GM21360 (cell line): Measurements from ENCODE around the gene RAB5A.
"Not testable (repeated sequence)": the region's sequence is repeated elsewhere in the genome, so short reads cannot be mapped to it uniquely, and the experiment has no call there.

Source experiments
- ATAC-seq: cut with Tn5 transposase; IDR thresholded peaks from one replicate; pipeline ENCODE4 v1.9.1; 2021; ENCODE audit warnings: mild to moderate bottlenecking, moderate library complexity; ENCODE audit not compliant: unreplicated experiment

The RAB5A gene

GRCh38 chr3:19947549-19948225 lies 790 bp downstream of the RAB5A start:
- ATAC-seq, result peak; percentile 15

- ATAC-seq, result no peak
Measured at GRCh38 chr3:19948226-19948591, 1.3 kb downstream of the RAB5A start.

DNA sequence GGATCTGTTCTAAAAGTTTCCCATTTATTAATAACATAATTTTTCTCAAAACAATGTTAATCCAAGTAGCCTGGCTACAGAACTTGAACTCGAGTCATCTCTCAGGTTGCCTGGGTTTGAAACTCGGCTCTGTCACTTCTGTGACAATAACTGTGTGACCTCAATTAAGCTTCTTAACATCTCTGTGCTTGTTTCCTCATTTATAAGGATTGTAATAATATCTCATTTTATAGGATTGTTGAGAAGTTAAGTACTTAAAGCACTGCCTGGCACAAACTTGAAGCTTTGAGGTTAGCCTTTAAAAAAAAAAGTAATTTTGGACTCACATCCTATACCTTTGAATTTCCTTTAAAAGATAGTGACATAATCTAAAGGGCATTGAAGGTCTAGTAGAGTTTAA lies 3.4 kb downstream of the RAB5A start:
- ATAC-seq, result no peak

GRCh38 chr3:19954676-19955075 lies 7.8 kb downstream of the RAB5A start:
- no peak for ATAC-seq

GRCh38 chr3:19957354-19957753 lies 10.5 kb downstream of the RAB5A start:
- not testable (repeated sequence) for ATAC-seq

GRCh38 chr3:19959505-19959904 lies 12.6 kb downstream of the RAB5A start:
- ATAC-seq, result no peak

GRCh38 chr3:19960696-19961095 lies 13.8 kb downstream of the RAB5A start:
- no peak for ATAC-seq

- ATAC-seq, result no peak
Measured at GRCh38 chr3:19961960-19962359, 15.1 kb downstream of the RAB5A start.

GRCh38 chr3:19967208-19967607 lies 20.3 kb downstream of the RAB5A start:
- ATAC-seq, result no peak

- ATAC-seq, result no peak
Measured at GRCh38 chr3:19967812-19968211, 20.9 kb downstream of the RAB5A start.

GRCh38 chr3:19970327-19970726 lies 23.4 kb downstream of the RAB5A start:
- ATAC-seq, result no peak

GRCh38 chr3:19972054-19972453 lies 25.2 kb downstream of the RAB5A start:
- no peak for ATAC-seq

DNA sequence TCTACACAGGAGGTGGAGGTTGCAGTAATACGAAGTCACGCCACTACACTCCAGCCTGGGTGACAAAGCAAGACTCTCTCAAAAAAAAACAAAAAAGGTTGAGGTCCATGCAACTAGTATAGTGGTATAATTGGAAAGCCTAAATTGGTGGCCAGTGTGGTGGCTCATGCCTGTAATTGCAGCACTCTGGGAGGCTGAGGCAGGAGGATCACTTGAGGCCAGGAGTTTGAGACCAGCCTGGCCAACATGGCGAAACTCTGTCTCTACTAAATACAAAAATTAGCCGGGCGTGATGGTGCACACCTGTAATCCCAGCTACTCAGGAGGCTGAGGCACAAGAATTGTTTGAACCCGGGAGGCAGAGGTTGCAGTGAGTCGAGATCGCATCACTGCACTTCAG lies 42.0 kb downstream of the RAB5A start:
- ATAC-seq, result not testable (repeated sequence)

- no peak for ATAC-seq
Measured at GRCh38 chr3:19994796-19995195, 47.9 kb downstream of the RAB5A start.

GRCh38 chr3:19997502-19997901 lies 50.6 kb downstream of the RAB5A start:
- ATAC-seq, result no peak

GRCh38 chr3:20001932-20002331 lies 55.0 kb downstream of the RAB5A start:
- ATAC-seq, result no peak

DNA sequence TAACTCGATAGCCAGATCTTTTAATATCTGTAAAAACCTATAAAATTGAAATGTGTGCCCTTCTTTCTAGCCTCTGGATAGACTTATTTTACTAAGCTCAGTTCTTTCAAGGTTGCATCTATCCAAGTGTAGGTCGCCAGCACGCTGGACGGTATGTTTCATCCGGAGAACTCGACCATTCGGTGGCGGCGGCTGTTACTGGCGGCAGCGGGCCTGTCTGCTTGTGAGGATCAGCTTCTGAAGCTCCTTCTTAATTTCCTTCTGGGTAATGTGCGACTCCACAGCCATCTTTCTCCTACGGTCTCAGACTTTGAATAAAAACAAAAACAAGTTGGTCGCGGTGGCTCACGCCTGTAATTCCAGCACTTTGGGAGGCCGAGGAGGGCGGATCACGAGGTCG lies 61.1 kb downstream of the RAB5A start:
- no peak for ATAC-seq

DNA sequence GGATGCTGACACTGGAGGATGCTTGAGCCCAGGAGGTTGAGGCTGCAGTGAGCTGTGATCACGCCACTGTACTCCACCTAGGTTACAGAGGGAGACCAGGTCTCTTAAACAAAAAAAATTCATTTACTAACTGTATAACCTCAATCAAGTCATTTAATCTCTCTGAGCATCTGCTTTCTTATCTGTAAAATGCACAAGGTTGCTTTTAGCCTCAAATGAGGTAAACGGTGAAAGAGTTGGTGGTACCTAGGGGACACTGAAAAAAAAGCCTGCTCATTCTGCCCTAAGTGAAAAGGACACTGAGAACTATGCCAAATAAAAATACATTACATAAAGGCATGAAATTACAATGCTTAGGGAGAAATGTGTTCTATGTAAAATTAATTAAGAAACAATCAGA lies 61.7 kb downstream of the RAB5A start:
- ATAC-seq, result no peak

- no peak for ATAC-seq
Measured at GRCh38 chr3:20012164-20012563, 65.3 kb downstream of the RAB5A start, which contains the start of gene PP2D1. PP2D1 (minus strand) TSS chr3:20012264; CDS start chr3:20012072, 192 bp downstream.

- no peak for ATAC-seq
Measured at GRCh38 chr3:20013396-20013795, 66.5 kb downstream of the RAB5A start.

DNA sequence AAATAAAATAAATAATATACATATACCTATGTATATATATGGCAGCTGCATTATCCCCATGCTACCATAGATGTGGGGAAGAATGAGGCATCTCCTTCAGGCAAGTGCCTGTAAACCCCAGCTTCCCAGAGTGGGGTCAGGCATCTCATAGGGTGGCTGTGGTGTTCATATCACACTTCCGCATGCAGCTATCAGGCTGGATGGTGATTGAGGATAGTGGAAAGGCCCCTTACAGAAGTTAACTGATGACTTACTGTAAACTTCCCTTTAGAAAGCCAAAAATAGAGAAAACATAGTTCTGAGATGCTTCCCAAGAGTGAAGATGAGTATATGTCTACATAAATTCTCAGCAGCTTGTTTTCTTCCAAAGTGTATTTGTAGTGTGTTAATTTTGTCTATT lies 68.6 kb downstream of the RAB5A start:
- no peak for ATAC-seq

DNA sequence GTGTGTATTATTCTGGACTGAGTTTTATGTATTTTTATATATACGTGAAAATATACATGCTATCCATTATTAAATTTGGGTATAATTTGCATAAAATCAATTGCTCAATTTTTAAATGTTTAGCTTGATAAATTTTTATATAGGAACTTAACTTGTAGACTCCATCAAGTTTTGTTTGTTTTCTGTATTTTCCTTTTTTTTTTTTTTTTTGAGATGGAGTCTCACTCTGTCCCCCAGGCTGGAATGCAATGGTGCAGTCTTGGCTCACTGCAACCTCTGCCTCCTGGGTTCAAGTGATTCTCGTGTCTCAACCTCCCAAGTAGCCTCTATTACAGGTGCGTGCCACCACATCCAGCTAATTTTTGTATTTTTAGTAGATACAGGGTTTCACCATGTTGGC lies 69.2 kb downstream of the RAB5A start:
- not testable (repeated sequence) for ATAC-seq

DNA sequence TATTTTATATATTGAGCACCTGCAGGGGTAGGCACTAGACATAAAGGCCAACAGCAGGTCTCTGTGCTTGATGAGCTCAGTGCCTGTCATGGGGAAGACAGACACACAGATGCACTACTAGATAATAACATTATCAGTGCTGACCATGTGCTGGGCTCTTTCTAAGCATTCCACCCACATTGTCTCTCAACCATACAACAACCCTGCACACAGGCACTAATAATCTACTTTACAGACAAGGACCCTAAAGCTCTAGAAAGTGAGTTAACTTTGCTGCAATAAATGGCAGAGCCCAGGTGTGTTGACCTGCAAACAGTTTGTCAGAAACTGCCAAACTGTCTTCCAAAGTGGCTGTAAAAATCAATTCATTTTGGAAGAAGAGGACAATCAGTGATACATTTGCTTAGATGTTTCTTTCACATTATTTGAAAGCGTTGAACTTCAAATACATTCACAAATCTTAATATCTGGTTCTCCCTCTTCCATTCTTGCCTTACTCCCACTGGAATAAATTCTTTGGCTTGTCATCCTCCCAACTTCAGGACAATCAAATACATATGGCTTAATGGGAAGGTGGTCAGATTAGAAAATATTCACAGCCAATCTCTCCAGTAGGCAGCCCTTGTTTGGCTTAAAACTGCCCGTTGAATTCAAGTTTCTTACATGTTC lies 76.2 kb downstream of the RAB5A start:
- no peak for ATAC-seq
